Measurements from ENCODE around the gene DOC2A.
A peak's percentile ranks its signal among the peaks of the same experiment; 100 is the strongest.

DOC2A gene

GRCh38 chr16:29984137-29984763 is 26.6 kb downstream of the DOC2A start:
- Mint-ChIP-seq H3K27me3 (no peaks in the 10 kb centered on the region), H3K36me3 (ENCODE audit: low read depth) (peaks cover 100% of the 10 kb centered on the region), H3K4me1 (ENCODE audit: low read depth) (no peaks in the 10 kb centered on the region), H3K4me3 (no peak overlapping the region), H3K9me3 (no peaks in the 10 kb centered on the region), H3K27ac (no peak overlapping the region)
- intact Hi-C loops (cut with micrococcal nuclease): no loop called here

GRCh38 chr16:29983420-29984136 is 27.2 kb downstream of the DOC2A start:
- intact Hi-C loops (cut with micrococcal nuclease): no loop called here
- Mint-ChIP-seq H3K9me3 (no peaks in the 10 kb centered on the region), H3K27ac (no peak overlapping the region), H3K36me3 (ENCODE audit: low read depth) (peaks cover 100% of the 10 kb centered on the region), H3K27me3 (no peaks in the 10 kb centered on the region), H3K4me1 (ENCODE audit: low read depth) (peaks cover under 1% of the 10 kb centered on the region), H3K4me3 (no peak overlapping the region)

- no peaks in the 10 kb centered on the region for H3K27me3 Mint-ChIP-seq
- H3K27ac Mint-ChIP-seq: no peak overlapping the region
- no peak overlapping the region for H3K4me3 Mint-ChIP-seq
- H3K36me3 Mint-ChIP-seq (ENCODE audit: low read depth): peaks cover 100% of the 10 kb centered on the region
- peaks cover 8% of the 10 kb centered on the region for H3K4me1 Mint-ChIP-seq (ENCODE audit: low read depth)
- no peaks in the 10 kb centered on the region for H3K9me3 Mint-ChIP-seq
- intact Hi-C loops (cut with micrococcal nuclease): no loop called here
These were observed 28.0 kb downstream of the DOC2A start for GRCh38 chr16:29982560-29983419.

- H3K4me3 Mint-ChIP-seq: no peak overlapping the region
- peaks cover 42% of the 10 kb centered on the region for H3K4me1 Mint-ChIP-seq (ENCODE audit: low read depth)
- H3K27ac Mint-ChIP-seq: peak overlapping the region; percentile 3
- H3K36me3 Mint-ChIP-seq (ENCODE audit: low read depth): peaks cover 81% of the 10 kb centered on the region
- H3K9me3 Mint-ChIP-seq: no peaks in the 10 kb centered on the region
- intact Hi-C loops (cut with micrococcal nuclease): loop anchor here (10.0 kb wide), 1 partner anchor 164 kb away; the partner anchor contains the start of genes PAGR1 and PRRT2
- H3K27me3 Mint-ChIP-seq: no peaks in the 10 kb centered on the region
These were observed 32.1 kb downstream of the DOC2A start for GRCh38 chr16:29978564-29979270.

GRCh38 chr16:29978081-29978480 is 32.7 kb downstream of the DOC2A start:
- H3K9me3 Mint-ChIP-seq: no peaks in the 10 kb centered on the region
- no peak overlapping the region for H3K27ac Mint-ChIP-seq
- intact Hi-C loops (cut with micrococcal nuclease): loop anchor here (10.0 kb wide), 1 partner anchor 163 kb away; the partner anchor contains the start of genes PAGR1 and PRRT2
- H3K4me1 Mint-ChIP-seq (ENCODE audit: low read depth): peaks cover 47% of the 10 kb centered on the region
- H3K36me3 Mint-ChIP-seq (ENCODE audit: low read depth): peaks cover 78% of the 10 kb centered on the region
- H3K4me3 Mint-ChIP-seq: no peak overlapping the region
- H3K27me3 Mint-ChIP-seq: no peaks in the 10 kb centered on the region

- intact Hi-C loops (cut with micrococcal nuclease): loop anchor here (10.0 kb wide), 1 partner anchor 162 kb away; the partner anchor contains the start of genes PAGR1 and PRRT2
- Mint-ChIP-seq H3K9me3 (no peaks in the 10 kb centered on the region), H3K4me3 (no peak overlapping the region), H3K4me1 (ENCODE audit: low read depth) (peaks cover 56% of the 10 kb centered on the region), H3K27ac (peak overlapping the region; percentile 88), H3K36me3 (ENCODE audit: low read depth) (peaks cover 78% of the 10 kb centered on the region), H3K27me3 (no peaks in the 10 kb centered on the region)
These were observed 33.6 kb downstream of the DOC2A start for GRCh38 chr16:29977063-29977825.

GRCh38 chr16:29975811-29976511 is 34.9 kb downstream of the DOC2A start:
- Mint-ChIP-seq H3K4me1 (ENCODE audit: low read depth) (peaks cover 63% of the 10 kb centered on the region), H3K4me3 (peak overlapping the region; percentile 90), H3K9me3 (no peaks in the 10 kb centered on the region), H3K27ac (peak overlapping the region; percentile 88), H3K27me3 (no peaks in the 10 kb centered on the region), H3K36me3 (ENCODE audit: low read depth) (peaks cover 78% of the 10 kb centered on the region)
- intact Hi-C loops (cut with micrococcal nuclease): loop anchor here (10.0 kb wide), 1 partner anchor 161 kb away; the partner anchor contains the start of genes PAGR1 and PRRT2

- Mint-ChIP-seq H3K4me1 (ENCODE audit: low read depth) (peaks cover 63% of the 10 kb centered on the region), H3K4me3 (peak overlapping the region; percentile 90), H3K27ac (peak overlapping the region; percentile 88), H3K9me3 (no peaks in the 10 kb centered on the region), H3K27me3 (no peaks in the 10 kb centered on the region), H3K36me3 (ENCODE audit: low read depth) (peaks cover 78% of the 10 kb centered on the region)
- intact Hi-C loops (cut with micrococcal nuclease): loop anchor here (10.0 kb wide), 1 partner anchor 160 kb away; the partner anchor contains the start of genes PAGR1 and PRRT2
These were observed 35.7 kb downstream of the DOC2A start for GRCh38 chr16:29975134-29975538.

- peaks cover 78% of the 10 kb centered on the region for H3K36me3 Mint-ChIP-seq (ENCODE audit: low read depth)
- H3K4me1 Mint-ChIP-seq (ENCODE audit: low read depth): peaks cover 63% of the 10 kb centered on the region
- intact Hi-C loops (cut with micrococcal nuclease): loop anchor here (10.0 kb wide), 1 partner anchor 160 kb away; the partner anchor contains the start of genes PAGR1 and PRRT2
- peak overlapping the region; percentile 88 for H3K27ac Mint-ChIP-seq
- H3K9me3 Mint-ChIP-seq: no peaks in the 10 kb centered on the region
- no peaks in the 10 kb centered on the region for H3K27me3 Mint-ChIP-seq
- H3K4me3 Mint-ChIP-seq: peak overlapping the region; percentile 90
These were observed 36.3 kb downstream of the DOC2A start for GRCh38 chr16:29974291-29975133.

- H3K36me3 Mint-ChIP-seq (ENCODE audit: low read depth): peaks cover 78% of the 10 kb centered on the region
- peak within 1 kb of the TSS; percentile 90 for H3K4me3 Mint-ChIP-seq
- H3K9me3 Mint-ChIP-seq: no peaks in the 10 kb centered on the region
- intact Hi-C loops (cut with micrococcal nuclease): loop anchor here (1.0 to 10.0 kb wide), 3 partner anchors 23 to 159 kb away; partner anchors contain the start of genes CDIPT, INO80E, PAGR1 and PRRT2
- no peaks in the 10 kb centered on the region for H3K27me3 Mint-ChIP-seq
- peaks cover 63% of the 10 kb centered on the region for H3K4me1 Mint-ChIP-seq (ENCODE audit: low read depth)
- H3K27ac Mint-ChIP-seq: peak within 1 kb of the TSS; percentile 88
These were observed 37.2 kb downstream of the DOC2A start, which contains the start of gene TAOK2 for GRCh38 chr16:29973384-29974246. Gene TAOK2 (plus strand): TSS chr16:29973868. CDS start chr16:29977773, 3,905 bp downstream.

GRCh38 chr16:29972992-29973383 is 37.8 kb downstream of the DOC2A start:
- Mint-ChIP-seq H3K9me3 (no peaks in the 10 kb centered on the region), H3K4me3 (no peak overlapping the region), H3K27ac (peak overlapping the region; percentile 88), H3K27me3 (no peaks in the 10 kb centered on the region), H3K4me1 (ENCODE audit: low read depth) (peaks cover 57% of the 10 kb centered on the region), H3K36me3 (ENCODE audit: low read depth) (peaks cover 78% of the 10 kb centered on the region)
- intact Hi-C loops (cut with micrococcal nuclease): loop anchor here (1.0 to 10.0 kb wide), 3 partner anchors 23 to 158 kb away; partner anchors contain the start of genes CDIPT, INO80E, PAGR1 and PRRT2
